ENCODE measurements around the gene ASPG.

ASPG gene

GRCh38 chr14:104114421-104115130 lies 29.1 kb downstream of the ASPG start:
- in situ Hi-C loops (cut with MboI; ENCODE audit: low sequenced_read_pairs) = no loop called here

DNA sequence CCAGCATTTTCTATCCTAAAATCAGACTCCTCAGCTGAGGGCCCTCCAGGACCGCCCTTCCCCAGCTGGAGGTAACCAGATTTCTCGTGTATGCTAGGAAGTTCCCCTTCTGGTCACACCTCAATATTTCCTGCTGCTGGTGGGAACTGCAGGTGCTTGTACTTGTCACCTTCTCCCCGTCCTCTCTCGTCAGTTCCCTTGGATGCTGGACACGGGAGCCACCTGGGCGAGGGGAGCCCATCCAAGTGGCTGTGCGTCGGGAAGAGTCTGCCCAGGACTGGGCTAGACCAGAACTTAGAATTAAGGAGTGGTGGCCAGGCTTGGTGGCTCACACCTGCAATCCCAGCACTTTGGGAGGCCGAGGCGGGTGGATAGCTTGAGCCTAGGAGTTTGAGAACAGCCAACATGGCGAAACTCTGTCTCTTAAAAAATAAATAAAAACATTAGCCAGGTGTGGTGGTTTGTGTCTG lies 29.7 kb downstream of the ASPG start:
- in situ Hi-C loops (cut with MboI; ENCODE audit: low sequenced_read_pairs) = no loop called here

- in situ Hi-C loops (cut with MboI; ENCODE audit: low sequenced_read_pairs) = no loop called here
These were observed 30.3 kb downstream of the ASPG start for GRCh38 chr14:104115691-104116287.

DNA sequence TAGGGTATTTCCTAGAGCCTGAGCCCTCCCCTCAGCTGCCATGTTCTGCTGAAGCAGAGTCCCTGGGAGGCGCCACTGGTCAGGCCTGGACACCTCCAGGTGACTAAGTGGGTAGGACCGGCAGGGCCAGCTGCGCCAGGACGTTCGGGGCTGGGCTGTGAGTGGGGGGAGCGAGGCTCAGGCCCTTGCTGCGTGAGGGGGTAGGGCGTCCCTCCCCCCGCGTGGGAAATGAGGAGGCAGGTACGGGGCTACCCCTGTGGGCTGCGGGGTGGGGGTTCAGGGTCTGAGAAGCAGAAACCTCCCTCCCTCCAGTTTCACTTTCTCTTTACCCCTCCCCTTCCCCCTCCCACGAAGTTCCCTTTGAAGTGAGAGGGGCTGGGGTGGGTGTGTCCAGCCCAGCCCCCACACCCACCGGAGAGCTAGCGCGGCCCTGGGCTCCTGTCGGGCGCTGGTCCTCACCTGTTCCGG lies 30.8 kb downstream of the ASPG start:
- in situ Hi-C loops (cut with MboI; ENCODE audit: low sequenced_read_pairs) = no loop called here

DNA sequence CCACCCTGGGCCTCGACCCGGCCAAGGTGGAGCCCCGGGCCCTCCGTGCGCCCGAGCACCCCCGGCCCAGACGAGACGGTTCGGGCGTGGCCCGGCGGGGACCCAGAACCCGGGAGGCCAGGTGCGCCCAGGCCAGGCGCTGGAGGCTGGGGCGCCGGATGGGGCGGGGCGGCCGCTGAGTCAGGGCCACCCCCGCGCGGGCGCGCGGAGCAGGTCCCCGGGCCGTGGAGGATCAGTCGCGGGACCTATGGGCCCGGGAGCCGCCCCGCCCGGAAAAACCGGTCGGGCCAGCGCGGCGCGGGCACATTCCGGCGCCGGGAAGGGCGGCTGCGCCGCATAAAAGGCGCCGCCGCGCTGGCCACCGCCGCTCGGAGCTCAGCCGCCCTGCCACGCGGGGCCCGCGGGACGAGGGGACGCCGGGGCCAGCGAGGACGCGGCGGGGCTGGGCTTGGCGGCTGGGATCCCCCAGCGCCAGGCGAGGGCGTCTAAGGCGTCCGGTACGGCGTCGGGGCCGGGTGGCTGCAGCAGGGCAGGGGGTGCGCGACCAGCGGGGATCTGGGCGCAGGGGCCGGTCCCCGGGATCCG lies 31.3 kb downstream of the ASPG start:
- in situ Hi-C loops (cut with MboI; ENCODE audit: low sequenced_read_pairs) = no loop called here

GRCh38 chr14:104117341-104118005 lies 32.0 kb downstream of the ASPG start:
- in situ Hi-C loops (cut with MboI; ENCODE audit: low sequenced_read_pairs) = no loop called here

GRCh38 chr14:104118006-104118844 lies 32.7 kb downstream of the ASPG start:
- in situ Hi-C loops (cut with MboI; ENCODE audit: low sequenced_read_pairs) = no loop called here

- in situ Hi-C loops (cut with MboI; ENCODE audit: low sequenced_read_pairs) = no loop called here
These were observed 33.6 kb downstream of the ASPG start for GRCh38 chr14:104119119-104119487.

DNA sequence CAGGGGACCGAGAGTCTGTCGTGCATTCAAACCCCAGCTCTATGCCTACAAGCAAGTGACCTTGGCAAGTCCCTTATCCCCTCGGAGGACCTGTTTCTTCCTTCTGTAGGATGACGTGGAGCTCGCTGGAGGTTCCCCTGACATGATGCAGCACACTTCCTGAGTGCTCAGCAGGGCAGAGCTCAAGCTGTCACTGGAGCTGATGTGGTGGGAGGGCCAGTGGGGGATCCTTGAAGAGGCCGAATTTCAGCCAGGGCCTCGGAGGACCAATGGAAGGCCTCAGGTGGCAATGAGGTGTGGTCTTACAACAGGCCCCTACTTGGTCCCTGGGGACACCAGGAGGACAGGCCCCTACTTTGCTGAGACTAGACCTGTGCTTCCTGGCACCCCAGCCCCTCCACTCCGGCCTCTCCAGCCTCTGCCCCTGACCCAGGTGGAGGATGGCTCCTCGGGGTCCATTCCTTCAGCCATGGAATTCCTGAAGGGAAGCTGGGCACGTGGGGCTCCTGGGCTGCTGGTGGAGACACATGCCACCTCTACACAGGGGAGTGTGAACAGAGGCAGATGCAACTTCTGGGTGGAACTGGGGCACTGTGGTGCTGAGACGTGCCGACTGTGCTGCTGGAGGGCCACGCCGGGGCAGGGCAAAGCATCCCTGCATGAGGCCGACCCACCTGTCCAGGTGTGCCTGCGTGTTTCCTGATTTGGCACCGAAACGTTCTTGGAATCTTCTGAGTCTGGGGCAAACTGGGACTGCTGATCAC lies 34.2 kb downstream of the ASPG start:
- in situ Hi-C loops (cut with MboI; ENCODE audit: low sequenced_read_pairs) = no loop called here

DNA sequence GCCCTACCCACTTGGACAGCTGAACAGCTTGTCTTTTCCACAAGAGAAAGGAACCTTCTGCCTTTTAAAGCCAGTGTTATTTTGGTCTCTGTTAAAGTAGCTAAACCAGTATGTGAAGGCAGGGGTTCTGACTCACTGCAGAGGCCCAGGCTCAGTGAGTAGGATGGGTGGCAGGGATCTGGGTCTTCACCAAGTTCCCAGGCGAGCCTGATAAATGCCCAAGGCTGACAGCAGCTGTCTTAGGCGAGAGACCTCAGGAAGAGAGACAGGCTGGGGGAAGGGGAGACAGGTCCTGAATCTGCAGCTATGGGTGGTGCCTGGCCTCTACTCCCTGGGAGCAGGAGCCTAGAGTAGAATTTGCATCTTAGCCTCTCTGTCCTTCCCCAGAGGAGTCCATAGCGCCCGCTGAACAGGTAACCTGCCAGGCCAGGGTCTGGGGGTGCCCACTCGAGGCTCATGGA lies 34.8 kb downstream of the ASPG start:
- in situ Hi-C loops (cut with MboI; ENCODE audit: low sequenced_read_pairs) = no loop called here

- in situ Hi-C loops (cut with MboI; ENCODE audit: low sequenced_read_pairs) = no loop called here
These were observed 35.6 kb downstream of the ASPG start for GRCh38 chr14:104121142-104121541.

GRCh38 chr14:104123879-104124278 lies 38.4 kb downstream of the ASPG start:
- in situ Hi-C loops (cut with MboI; ENCODE audit: low sequenced_read_pairs) = no loop called here

DNA sequence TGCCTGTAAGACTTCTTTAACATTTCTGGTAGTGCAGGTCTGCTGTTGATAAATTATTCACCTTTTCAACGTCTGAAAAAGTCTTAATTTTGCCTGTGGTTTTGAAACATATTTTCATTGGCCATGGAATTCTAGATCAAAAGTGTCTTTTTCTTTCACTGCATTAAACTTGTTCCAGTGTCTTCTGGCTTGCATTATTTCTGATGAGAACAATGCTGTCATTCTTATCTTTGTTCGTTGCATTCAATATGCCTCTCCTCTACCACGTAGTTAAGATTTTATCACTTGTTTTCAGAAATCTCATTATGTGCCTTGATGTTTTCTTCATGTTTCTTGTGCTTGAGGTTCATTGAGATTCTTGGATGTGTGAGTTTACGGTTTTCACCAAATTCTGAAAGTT lies 39.5 kb downstream of the ASPG start:
- in situ Hi-C loops (cut with MboI; ENCODE audit: low sequenced_read_pairs) = no loop called here

DNA sequence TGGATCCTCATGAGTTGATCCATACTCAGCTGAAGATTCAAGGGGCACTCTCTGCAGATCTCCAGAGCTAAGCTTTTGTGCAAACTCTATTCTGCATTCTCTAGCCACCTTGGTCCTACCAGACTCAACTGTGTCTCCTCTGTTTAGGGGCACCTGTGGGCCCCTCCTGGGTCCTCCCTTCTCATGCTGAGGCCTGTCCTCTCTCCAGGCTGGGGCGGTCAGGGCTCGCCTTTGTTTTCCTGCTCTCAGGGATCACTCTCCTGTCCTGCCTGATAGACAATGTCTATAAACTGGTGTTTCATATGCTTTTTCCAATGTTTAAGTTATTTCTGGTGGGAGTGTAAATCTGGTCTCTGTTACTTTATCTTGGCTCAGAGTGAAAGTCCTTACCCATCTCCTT lies 41.3 kb downstream of the ASPG start:
- in situ Hi-C loops (cut with MboI; ENCODE audit: low sequenced_read_pairs) = no loop called here

DNA sequence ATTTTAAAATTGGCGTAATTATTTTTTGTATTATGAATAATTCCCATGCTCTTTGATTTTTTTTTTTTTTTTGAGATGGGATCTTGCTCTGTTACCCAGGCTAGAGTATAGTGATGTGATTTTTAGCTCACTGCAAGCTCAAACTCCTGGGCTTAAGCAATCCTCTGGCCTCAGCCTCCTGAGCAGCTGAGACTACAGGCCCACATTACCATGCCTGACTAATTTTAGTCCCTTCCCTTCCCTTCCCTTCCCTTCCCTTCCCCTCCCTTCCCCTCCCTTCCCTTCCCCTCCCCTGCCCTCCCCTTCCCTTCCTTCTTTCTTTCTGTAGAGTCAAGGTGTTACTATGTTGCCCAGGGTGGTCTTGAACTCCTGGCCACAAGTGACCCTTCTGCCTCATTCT lies 43.5 kb downstream of the ASPG start:
- in situ Hi-C loops (cut with MboI; ENCODE audit: low sequenced_read_pairs) = no loop called here

DNA sequence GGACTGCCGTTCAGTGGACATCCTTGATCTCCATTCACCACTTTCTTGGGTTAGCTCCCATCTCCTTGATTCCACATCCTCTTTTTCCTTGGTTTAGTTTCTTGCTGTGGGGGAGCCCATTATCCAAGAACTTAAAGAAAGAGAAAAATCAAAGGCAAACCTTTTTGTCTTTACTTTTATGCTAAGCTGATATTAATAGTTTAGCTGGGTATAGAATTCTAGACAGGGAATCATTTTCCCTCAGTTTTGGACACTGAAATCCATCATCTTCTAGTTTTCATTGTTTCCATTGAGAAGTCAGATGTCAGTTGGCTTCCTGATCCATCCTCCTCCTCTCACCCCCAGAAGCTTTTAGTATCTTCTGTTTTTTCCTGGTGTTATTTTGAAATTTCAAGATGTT lies 44.1 kb downstream of the ASPG start:
- in situ Hi-C loops (cut with MboI; ENCODE audit: low sequenced_read_pairs) = no loop called here

DNA sequence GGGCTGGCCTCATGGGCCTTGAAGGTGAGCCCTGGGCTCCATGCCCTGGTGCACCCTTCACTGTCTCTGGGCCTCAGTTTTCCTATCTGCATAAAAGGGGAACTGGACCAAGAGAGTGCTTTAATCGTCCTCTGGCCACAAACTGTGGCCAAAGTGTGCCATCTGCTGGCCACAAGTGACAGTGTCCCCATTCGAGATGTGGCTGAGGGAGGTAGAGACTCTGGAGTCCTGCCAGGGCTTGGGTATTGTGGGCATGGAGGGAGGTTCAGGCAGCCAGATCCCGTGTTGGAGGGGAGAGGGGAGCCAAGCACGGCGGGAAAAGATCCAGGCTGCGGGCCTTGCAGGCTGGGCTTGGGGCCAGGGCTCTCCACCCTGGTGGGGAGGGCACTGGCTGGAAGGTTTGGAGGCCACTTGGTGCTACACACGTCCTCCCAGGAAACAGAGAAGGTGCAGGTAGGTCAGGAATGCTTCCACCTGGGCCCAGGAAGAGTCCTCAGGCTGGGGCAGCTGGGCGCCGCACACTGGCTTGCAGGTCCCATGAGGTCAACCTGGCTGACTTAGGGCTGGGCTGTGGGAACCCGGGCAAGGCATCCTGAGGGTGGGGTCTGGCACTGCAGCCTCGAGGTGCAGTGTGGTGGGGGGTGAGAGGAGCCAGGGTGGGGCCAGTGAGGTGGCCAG lies 45.6 kb downstream of the ASPG start:
- in situ Hi-C loops (cut with MboI; ENCODE audit: low sequenced_read_pairs) = no loop called here

DNA sequence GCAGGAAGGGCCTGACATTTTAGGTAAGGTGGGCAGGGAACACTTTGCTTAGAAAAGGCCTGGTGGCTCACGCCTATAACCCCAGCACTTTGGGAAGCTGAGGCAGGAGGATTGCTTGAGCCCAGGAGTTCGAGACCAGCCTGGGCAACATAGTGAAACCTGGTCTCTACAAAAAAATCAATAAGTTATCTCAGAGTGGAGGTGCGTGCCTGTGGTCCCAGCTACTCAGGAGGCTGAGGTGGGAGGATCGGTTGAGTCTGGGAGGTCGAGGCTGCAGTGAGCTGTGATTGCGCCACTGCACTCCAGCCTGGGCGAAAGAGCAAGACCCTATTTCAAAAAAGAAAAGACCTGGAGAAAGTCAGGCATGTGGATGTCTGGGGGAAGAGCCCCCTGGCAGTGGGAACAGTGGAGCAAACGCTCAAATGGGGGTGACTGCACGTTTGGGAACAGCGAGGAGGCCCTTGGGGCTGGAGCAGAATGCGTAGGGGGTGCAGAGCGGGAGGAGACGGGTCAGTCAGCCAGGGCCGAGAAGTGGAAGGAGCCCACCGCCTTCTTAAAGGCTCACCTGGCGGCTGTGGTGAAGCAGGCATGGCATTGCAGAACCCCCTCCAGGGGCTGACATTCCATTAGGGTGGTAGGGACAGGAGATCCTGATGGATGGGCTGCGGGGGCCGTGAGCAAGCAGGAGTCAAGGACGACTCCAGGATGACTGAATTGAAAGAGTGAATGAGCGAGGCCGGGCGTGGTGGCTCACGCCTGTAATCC lies 46.6 kb downstream of the ASPG start:
- in situ Hi-C loops (cut with MboI; ENCODE audit: low sequenced_read_pairs) = no loop called here

- in situ Hi-C loops (cut with MboI; ENCODE audit: low sequenced_read_pairs) = no loop called here
These were observed 47.5 kb downstream of the ASPG start for GRCh38 chr14:104132981-104133380.

All from HL-60/S4 treated with phorbol 12-myristate 13-acetate at 8.2 ng/mL for 4 days and 3 days (cell line).